ENCODE results near the gene CD44.

The CD44 gene

GRCh38 chr11:35277827-35278226 lies 138.9 kb downstream of the CD44 start:
- no peak for DNase-seq (ENCODE audit: low spot score)
- in situ Hi-C loops (cut with MboI; ENCODE audit: low sequenced_read_pairs, unreplicated experiment), result no loop called here
- no peak for TF ChIP-seq CTCF (IDR thresholded peaks at IDR 0.05; ENCODE audit: borderline replicate concordance, control extremely low read depth, extremely low read depth, insufficient read depth, missing control alignments)

- TF ChIP-seq CTCF (IDR thresholded peaks at IDR 0.05; ENCODE audit: borderline replicate concordance, control extremely low read depth, extremely low read depth, insufficient read depth, missing control alignments), result no peak
- in situ Hi-C loops (cut with MboI; ENCODE audit: low sequenced_read_pairs, unreplicated experiment), result no loop called here
- DNase-seq (ENCODE audit: low spot score), result no peak
Measured at GRCh38 chr11:35280727-35281126, 141.8 kb downstream of the CD44 start.

- in situ Hi-C loops (cut with MboI; ENCODE audit: low sequenced_read_pairs, unreplicated experiment), result no loop called here
- TF ChIP-seq CTCF (IDR thresholded peaks at IDR 0.05; ENCODE audit: borderline replicate concordance, control extremely low read depth, extremely low read depth, insufficient read depth, missing control alignments), result no peak
- no peak for DNase-seq (ENCODE audit: low spot score)
Measured at GRCh38 chr11:35281169-35281688, 142.3 kb downstream of the CD44 start.

Data from GM13976 (cell line).